ENCODE measurements around the gene TMEM72. TPM values are rescaled to one million over a fixed set of nuclear protein-coding genes. Genes with fewer than 3 reads are reported as not detected.

Gene TMEM72
- total and polyA plus RNA-seq, 7 donors = 0.33 to 11.8 (median 4.1) TPM; not detected in 3

GRCh38 chr10:44963772-44964633 lies 52.9 kb downstream of the TMEM72 start:
- DNase-seq = peak; percentile 87
- Histone ChIP-seq H3K27me3 (no peaks in the 10 kb centered on the region), H3K4me1 (peaks cover 0 to 70% (median 28%) of the 10 kb centered on the region in 4 donors), H3K9me3 (no peaks in the 10 kb centered on the region), H3K4me3 (peak overlapping the region in 3 of 4 donors; percentile 65 to 74 (median 72)), H3K27ac (peak overlapping the region; percentile 35 to 93 (median 90)), H3K36me3 (no peaks in the 10 kb centered on the region)
- WGBS, 2 donors = 33 to 61% methylated on average over 15 of the region's 15 CpGs
- intact Hi-C loops (cut with DNase I) = no loop called here
- TF ChIP-seq EP300 (IDR thresholded peaks at IDR 0.05) (peak in 2 of 4 donors; percentile 59 to 84), POLR2A (IDR thresholded peaks at IDR 0.05) (peak in 1 of 2 donors; percentile 13), POLR2AphosphoS5 (IDR thresholded peaks at IDR 0.05) (peak; percentile 53 to 73 (median 67)), CTCF (IDR thresholded peaks at IDR 0.05) (no peak)

- no peak for TF ChIP-seq EP300 (IDR thresholded peaks at IDR 0.05)
- peaks cover 0 to 4% (median 2%) of the 10 kb centered on the region in 4 donors for H3K36me3 ChIP-seq
- H3K4me1 ChIP-seq = peaks cover 0 to 65% (median 25%) of the 10 kb centered on the region in 4 donors
- intact Hi-C loops (cut with DNase I) = no loop called here
- H3K27ac ChIP-seq = peak overlapping the region; percentile 35 to 93 (median 90)
- H3K27me3 ChIP-seq = no peaks in the 10 kb centered on the region
- DNase-seq = no peak
- 91 to 94% methylated on average over 1 of the region's 1 CpG for WGBS, 2 donors
- no peaks in the 10 kb centered on the region for H3K9me3 ChIP-seq
- no peak overlapping the region for H3K4me3 ChIP-seq
Observed at GRCh38 chr10:44965104-44965503, 54.0 kb downstream of the TMEM72 start.

DNA sequence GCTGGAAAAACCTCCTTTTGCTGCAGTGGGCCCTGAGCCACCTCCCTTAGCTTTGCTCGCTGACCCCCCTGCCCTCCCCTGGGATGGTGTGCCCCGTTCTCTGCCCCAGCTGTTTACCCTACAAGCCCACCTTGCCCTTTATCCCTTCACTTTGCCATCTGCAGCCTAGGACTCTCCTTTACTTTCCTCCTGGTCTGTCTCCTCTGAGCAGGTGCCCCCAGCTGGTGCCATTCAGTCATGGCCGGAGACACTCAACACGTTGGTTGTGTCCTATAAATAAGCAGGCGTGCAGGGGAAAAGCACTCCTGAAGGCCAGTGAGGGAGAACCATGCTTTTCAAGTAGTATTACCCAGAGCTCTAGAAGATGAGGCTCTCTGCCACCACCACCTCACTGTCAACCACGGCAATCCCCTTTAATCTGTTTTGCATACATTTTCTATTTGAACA lies 54.5 kb downstream of the TMEM72 start:
- no peak overlapping the region for H3K4me3 ChIP-seq
- no peaks in the 10 kb centered on the region for H3K9me3 ChIP-seq
- intact Hi-C loops (cut with DNase I) = no loop called here
- H3K27me3 ChIP-seq = no peaks in the 10 kb centered on the region
- H3K36me3 ChIP-seq = peaks cover 0 to 10% (median 2%) of the 10 kb centered on the region in 4 donors
- TF ChIP-seq POLR2AphosphoS5 (IDR thresholded peaks at IDR 0.05) (no peak), POLR2A (IDR thresholded peaks at IDR 0.05) (no peak)
- DNase-seq = no peak
- WGBS, 2 donors = 74 to 87% methylated on average over 6 of the region's 6 CpGs
- H3K27ac ChIP-seq = peak overlapping the region; percentile 35 to 93 (median 90)
- H3K4me1 ChIP-seq = peaks cover 0 to 59% (median 20%) of the 10 kb centered on the region in 4 donors

GRCh38 chr10:44966129-44966815 lies 55.1 kb downstream of the TMEM72 start:
- Histone ChIP-seq H3K36me3 (peaks cover 0 to 16% (median 2%) of the 10 kb centered on the region in 4 donors), H3K27me3 (no peaks in the 10 kb centered on the region), H3K27ac (peak overlapping the region; percentile 35 to 93 (median 90)), H3K4me1 (peaks cover 0 to 57% (median 17%) of the 10 kb centered on the region in 4 donors), H3K9me3 (no peaks in the 10 kb centered on the region), H3K4me3 (no peak overlapping the region)
- 67 to 77% methylated on average over 8 of the region's 8 CpGs for WGBS, 2 donors
- intact Hi-C loops (cut with DNase I) = no loop called here
- DNase-seq = no peak
- no peak for TF ChIP-seq CTCF (IDR thresholded peaks at IDR 0.05)
- no peak for TF ChIP-seq EP300 (IDR thresholded peaks at IDR 0.05)
- TF ChIP-seq POLR2A (IDR thresholded peaks at IDR 0.05) = no peak
- no peak for TF ChIP-seq POLR2AphosphoS5 (IDR thresholded peaks at IDR 0.05)

- Histone ChIP-seq H3K4me3 (no peak overlapping the region), H3K27me3 (no peaks in the 10 kb centered on the region), H3K9me3 (no peaks in the 10 kb centered on the region), H3K36me3 (peaks cover 0 to 23% (median 6%) of the 10 kb centered on the region in 4 donors), H3K27ac (peak overlapping the region; percentile 38 to 93 (median 74)), H3K4me1 (peaks cover 0 to 52% (median 17%) of the 10 kb centered on the region in 4 donors)
- 91 to 95% methylated on average over 8 of the region's 8 CpGs for WGBS, 2 donors
- intact Hi-C loops (cut with DNase I) = no loop called here
- TF ChIP-seq CTCF (IDR thresholded peaks at IDR 0.05) = no peak
- no peak for TF ChIP-seq EP300 (IDR thresholded peaks at IDR 0.05)
- TF ChIP-seq POLR2A (IDR thresholded peaks at IDR 0.05) = no peak
- no peak for TF ChIP-seq POLR2AphosphoS5 (IDR thresholded peaks at IDR 0.05)
- no peak for DNase-seq
Observed at GRCh38 chr10:44966816-44967509, 55.8 kb downstream of the TMEM72 start.

All from sigmoid colon (tissue), 7 donors.